Dermis blood vessel endothelial cell (primary cell): ENCODE measurements around the gene PMEPA1. TPM values are rescaled to one million over a fixed set of nuclear protein-coding genes. Genes with fewer than 3 reads are reported as not detected.

Source experiments
- DNase-seq: peaks from one replicate; pipeline ENCODE4 v3.0.0; 2010
- total RNA-seq: library from RNA; depleted of rRNA; stranded (reverse); fragments of >200 nt; gene quantifications from 2 replicates; pipeline ENCODE4 v1.2.3, GENCODE V29; 2014

PMEPA1 gene
- total RNA-seq, 1 donor from 2014 or later: 1.9 TPM

DNA sequence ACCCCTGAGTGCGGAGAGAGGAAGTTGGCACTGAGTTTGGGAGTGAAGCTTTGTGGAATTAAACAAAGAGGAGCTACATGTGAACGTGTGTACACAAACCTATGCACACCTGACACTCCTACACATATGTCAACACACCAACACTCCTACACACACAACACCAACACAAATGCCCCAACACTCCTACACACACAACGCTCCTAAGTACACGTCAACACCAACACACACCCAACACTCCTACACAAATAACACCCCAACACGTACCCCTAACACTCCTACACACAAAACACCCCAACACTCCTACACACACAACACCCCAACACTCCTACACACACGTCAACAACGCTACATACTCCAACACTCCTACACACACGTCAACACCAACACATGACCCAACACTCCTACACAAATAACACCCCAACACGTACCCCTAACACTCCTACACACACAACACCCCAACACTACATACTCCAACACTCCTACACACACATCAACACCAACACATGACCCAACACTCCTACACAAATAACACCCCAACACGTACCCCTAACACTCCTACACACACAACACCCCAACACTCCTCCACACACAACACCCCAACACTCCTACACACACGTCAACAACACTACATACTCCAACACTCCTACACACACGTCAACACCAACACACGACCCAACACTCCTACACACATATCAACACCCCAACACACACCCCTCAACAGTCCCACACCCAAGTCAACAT lies 49.5 kb downstream of the PMEPA1 start:
- no peak for DNase-seq

DNA sequence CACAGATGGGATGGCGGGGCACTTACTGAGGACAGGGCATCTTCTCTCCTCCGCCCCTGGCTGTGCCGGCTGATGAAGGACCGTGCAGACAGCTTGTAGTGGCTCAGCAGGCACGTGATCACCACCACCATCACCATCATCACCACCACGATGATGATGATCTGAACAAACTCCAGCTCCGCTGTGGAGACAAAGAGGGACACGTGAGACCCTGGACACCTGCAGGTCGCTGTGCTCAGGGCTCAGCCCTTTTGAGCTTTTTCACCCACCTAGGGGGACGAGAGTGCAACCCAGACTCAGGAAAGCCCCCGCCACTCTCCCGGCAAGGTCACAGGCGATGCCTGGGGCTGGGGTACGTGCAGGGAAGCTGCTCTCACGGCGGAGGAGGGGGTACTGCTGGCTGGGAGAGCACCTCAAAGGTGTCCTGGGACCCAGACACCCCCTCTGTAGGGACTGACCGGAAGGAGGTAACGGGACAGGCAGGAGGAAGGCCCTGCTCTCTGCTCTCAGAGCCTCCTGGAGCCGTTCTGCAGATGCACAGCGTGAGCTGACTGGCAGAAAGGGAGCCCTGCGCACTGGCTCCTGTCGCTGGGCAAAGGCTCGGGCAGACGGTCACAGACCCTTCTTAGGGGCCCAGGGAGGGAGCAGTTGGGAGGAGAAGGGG lies 50.2 kb downstream of the PMEPA1 start:
- DNase-seq: no peak

DNA sequence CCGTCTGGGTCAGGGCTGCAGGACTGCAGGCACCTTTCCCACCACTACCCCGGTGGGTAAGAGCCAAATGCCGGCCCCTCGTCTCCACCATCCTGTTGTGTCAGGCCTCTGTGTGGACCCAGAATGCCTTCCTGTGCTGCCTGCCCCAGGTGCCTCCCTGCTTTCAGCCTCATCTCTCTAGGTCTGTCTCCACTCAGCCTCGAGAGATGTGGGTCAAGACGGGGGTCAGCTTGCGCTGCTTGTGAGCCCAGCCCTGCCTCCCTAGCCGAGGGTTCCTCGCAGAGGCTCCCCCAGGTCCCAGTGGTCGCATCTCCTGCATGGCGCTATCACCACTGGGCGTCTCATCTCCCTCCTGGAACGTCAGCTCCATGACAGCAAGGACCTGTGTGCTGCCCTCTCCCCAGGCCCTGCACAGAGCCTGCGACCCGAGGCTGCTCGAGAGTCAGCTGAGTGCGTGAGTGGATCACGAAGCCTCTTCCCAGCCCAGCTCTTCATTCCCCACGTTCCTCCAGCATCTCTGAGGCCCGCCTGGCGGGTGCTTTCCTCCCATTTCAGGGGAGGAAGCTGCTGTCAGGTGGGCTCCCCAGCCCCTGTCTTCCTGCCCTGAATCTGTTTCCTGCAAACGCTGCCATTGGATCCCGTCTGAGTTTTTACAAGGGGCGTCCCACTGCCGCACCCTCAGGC lies 50.8 kb downstream of the PMEPA1 start:
- DNase-seq: no peak

DNA sequence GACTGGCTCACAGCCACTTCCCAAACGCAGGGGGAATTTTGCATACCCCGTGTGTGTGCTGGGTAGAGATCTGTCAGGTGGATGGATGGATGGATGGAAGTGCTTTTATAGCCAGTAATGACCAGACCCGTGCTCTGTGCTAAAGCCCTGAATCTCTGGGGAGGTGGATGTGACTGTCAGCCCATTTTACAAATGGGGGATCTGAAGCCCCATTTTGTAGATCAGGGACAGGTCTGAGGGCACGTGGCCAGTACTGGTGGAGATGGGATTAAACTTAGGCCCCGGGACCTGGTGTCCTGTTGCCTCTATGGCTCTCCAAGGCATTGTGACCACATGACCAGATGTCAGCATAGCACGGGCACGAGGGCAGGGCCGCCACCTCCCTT lies 51.4 kb downstream of the PMEPA1 start:
- DNase-seq: no peak

DNA sequence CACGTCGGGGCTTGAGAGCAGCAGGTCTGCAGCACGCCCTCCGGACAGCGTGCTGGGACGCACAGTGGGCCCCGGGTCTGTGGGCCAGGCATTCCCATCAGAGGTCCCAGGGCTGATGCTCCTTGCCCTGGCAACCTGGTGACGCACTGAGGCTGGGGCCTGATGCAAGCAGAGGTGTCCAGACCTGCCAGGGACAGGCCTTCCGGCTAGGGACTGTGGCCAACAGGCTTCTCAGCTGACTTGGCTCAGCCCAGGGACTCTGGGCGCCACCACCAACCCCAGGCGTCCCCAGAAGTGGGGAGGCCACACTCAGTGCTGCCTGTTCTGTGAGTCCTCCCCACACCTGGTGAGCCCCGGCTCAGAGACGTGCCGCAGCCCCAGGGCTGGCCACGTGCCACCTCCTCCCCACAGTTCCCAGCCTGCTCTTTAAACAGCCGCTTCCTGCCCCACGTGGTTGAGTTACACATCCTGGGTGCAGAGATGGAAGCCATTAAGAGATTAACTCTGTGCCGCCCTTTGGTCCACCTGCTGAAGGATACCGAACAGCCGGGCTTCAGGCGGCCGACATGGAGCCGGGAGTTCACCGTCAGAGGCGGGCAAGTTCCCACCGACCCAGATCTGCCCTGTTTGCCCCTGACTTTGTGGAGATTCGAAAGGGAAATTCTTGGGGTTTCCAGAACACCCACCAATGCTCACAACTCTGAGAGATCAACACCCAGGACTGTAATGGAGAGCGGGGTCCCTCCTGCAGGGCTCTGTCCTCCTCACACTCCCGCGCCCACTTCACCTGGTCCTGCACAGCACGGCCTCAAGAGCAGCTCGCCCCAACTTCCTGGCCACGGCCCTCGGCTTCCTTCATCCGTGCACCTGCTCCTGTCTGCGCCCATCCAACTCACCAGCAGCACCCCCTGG lies 52.0 kb downstream of the PMEPA1 start:
- DNase-seq: no peak

DNA sequence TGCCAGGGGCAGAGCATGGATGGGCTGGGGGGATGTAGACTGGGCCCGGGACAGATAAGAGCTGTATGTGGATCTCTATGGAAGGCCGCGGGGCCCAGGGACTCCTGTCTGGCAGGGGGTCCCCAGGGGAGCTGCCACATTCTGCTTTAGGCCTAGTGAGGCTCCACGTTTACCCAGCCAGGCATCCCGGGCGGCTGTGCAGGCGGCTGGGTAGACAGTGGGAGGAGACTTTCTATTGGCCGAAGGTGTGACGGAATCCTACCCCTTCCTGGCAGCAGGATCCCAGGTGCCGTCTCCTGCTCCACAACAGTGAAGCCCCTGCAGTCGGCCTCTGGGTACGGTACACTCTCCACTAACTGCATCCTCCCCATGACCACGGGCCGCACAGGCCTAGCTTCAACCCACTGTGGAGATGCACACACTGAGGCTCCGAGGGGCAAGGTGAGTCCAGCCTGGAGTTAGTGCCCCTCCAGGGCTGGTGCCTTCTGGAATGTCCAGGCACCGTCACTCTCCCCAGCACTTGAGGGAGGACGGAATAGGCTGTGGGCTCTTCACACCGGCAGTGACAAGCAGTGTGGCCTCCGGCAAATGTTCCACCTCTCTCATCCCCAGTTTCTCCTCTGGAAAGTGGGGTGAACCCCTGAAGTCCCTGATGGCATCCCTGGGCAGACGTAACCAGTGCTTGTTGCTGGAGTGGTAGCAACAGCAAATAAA lies 52.8 kb downstream of the PMEPA1 start:
- no peak for DNase-seq

DNA sequence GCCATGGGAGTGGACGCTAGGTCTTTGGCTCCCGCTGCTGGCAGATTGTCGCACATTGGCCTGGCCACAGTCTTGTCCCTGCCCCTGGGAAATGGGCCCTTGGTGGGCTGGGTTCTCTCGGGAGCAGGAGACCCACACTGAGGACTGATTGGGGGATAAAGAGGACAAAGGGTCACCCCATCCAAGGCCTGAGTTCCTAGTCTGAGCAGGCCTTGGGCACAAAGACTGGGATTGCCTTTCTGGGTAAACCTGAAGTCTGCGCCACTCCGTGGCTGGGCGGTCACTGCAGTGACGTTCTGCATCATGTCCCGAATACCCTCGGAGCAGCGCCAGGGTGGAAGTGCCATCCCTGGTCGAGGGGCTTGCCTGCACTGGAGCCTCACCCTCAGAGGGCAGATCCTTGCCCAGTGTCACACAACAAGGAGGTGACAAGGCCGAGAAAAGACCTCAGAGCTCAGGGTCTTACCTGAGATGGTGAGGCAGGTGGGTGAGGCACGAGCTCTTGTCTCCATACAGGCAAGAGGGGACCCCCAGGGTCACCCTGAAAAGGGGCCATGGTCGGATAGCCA lies 53.5 kb downstream of the PMEPA1 start:
- no peak for DNase-seq

DNA sequence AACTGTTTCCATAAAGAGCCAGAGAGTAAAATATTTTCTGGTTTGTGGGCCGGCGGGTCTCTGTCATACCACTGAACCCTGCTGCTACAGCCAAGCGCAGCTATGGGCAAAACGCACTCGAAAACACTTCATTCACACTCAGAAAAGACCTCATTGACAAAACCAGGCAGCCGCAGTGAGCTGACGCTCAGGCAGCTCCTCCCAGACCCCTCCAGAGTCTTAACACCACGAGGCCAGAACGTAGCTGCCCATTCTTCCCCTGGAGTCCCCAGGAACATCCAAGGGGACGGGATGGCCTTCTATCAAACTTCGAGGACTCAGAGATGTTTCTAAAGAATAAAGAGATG lies 54.0 kb downstream of the PMEPA1 start:
- no peak for DNase-seq

DNA sequence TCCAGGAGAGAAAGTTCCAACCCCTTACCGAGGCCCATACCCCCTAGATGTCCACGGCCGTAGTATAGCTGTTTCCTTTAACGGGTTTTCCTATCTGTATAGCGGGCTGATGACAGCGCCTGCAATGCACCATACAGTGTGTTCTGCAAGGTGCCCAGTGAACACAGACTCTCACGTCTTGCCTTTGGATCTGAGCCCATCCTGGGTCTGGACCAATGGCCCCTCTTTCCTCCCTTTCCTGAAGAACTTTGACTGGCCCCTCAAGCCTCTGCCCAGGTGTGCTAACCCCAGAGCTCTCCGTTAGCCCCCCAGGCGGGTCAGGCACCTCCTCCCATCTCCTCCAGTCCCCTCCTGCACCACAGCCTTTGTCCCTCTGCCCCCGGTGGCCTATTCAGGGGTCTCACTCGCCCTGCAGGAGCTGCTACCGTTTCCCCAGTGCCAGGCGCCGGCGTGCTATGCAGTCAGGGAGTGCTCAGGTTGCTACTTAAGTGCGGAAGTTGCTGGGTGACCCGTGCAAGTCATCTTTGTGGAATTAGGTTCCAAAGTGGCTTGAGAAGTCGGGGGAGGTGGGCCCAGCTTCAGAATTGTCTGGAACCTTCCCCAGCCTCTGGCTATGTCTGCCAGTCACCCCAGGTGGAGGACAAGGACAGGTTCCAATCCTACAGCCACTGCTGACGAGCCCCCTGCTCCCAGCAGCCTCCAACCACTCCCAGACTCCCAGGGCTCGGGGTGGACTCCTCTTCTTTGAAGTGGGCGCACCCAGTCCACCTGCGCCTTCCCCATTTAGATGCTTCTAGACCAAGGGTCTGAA lies 54.6 kb downstream of the PMEPA1 start:
- DNase-seq: no peak

DNA sequence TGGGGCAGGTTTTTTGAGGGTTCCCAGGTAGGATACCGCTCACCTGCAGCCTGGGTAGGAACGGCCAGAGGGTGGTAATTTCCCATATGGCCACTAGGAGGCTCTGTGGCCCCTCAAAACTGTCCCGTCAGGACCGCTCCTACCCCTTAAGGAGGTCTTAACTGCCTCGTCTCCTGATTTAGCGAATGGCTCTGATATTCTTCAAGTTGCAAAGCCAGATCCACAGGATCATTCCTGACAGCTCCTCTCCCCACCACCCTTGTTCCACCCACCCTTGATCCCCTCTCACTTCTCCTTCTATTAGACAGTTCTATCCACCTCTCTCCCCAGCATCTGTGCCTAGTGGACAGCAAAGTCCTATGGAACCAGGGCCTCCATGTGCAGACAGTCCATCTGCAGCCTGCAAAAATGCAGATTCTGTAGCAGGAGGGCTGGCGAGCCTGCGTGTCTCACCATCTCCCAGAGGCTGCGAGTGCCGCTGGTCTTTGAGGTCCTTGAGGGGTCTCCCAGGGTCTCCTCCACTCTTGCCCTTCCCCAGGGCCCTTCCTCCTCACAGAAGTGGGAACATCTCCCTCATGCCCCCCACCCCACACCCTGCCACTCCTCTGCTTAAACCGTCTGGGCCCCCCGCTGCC lies 55.3 kb downstream of the PMEPA1 start:
- DNase-seq: peak; percentile 79

DNA sequence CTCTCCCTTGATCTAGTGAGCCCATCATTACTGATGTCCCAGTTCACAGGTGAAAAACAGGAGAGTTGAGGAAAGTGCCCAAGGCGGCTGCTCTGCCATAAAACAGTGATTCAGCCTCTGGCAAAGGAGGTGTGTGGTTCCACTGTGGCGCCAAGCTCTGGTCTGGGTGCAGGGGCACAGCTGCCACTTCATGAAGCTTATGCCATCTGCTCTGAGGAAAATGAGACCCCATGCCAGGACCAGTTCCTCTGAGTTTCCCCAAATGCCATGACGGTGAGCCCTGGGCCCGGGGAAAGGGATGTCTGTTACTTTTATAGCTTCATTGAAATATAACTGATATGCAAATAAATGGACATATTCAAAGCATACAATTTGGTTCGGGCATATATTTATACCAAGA lies 55.9 kb downstream of the PMEPA1 start:
- no peak for DNase-seq

DNA sequence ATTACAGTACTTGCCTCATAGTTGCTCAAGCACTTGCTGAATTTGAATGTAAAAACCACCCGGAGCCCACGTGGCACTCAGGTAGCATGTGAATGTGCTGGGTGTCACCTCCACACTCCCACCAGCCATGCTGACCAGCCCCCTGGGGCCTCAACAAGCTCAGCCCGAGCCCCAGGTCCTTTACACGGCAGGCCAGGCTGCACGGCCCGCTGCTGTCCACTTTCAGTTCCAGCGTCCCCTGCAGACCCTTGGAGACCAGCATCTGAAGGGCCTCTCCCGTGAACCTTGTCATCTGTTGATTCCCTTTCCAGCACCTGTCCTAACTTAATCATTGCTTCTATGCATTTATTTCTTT lies 56.3 kb downstream of the PMEPA1 start:
- no peak for DNase-seq

DNA sequence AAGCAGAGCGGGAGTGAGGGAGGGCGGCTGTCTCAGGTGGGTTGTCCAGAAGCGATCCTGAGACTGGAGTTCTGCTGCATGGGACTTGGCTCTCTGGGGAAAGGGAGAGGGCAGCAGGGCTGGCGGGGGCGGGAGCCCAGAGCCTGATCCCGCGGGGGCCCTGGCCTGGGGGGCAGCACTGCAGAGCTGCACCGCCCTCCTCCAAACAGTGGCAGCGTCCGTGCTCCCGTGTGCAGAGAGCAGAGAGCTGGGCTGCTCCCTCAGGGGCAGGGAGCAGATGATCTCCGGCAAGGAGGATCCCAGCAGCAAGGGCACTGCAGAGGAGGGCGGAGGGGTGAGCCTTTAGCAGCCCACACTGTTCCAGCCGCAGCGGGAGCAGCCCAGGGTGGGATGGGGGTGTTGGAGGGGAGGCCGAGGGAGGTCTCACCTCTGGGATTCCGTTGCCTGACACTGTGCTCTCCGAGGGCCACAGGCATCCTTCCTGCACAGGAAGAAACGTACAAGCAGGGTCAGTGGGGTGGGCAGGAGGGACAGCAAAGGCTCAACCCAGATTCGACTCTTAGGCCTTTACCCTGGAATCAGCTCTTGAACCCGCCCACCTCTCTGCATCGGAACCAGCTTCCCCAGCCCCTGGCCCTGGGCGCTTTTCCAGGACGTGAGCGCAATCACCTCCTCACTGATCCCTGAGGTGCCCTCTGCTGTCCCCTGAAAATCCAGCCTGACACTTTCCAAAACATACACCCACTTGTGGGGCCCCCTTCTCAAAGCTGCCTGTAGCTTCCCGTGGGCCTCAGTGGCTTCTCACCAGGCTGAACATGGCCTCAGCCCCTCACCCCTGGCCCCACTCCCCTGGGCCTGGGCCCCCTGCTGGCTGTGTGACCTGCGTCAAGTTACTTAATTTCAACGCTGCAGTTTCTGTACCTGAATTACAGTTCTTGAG lies 56.9 kb downstream of the PMEPA1 start:
- DNase-seq: no peak

DNA sequence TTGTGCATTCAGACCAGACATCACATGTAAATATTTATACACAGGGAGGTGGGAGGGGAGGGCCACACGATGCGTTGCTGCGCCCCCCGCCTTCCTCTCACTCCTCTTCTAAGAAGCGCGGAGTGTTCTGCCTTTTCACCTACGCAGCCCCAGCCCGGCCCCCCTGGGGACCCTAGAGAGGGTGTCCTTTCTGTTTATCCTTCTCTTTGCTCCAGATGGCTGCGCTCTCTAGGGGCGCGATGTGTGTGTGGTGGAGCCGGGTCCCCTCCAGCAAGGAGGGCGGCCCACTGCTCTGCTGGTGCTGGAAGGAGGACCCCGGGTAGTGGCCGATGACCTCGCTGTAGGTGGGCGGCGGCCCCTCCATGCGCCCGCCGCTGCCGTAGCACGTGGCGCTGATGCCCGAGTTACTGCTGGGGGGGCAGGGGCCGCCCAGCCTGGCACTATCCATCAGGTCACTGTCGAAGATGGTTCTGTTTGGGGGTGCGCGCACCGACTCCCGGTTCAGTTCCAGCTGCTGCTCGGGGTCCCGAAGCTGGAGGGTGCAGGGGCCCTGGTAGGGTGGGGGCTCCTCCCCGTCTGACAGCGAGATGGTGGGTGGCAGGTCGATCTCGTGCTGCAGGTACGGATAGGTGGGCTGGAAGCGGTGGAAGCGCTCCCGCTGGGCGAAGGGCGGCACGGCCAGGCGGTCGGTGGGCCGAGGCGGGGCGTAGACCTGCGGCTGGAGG lies 57.8 kb downstream of the PMEPA1 start:
- DNase-seq: no peak

DNA sequence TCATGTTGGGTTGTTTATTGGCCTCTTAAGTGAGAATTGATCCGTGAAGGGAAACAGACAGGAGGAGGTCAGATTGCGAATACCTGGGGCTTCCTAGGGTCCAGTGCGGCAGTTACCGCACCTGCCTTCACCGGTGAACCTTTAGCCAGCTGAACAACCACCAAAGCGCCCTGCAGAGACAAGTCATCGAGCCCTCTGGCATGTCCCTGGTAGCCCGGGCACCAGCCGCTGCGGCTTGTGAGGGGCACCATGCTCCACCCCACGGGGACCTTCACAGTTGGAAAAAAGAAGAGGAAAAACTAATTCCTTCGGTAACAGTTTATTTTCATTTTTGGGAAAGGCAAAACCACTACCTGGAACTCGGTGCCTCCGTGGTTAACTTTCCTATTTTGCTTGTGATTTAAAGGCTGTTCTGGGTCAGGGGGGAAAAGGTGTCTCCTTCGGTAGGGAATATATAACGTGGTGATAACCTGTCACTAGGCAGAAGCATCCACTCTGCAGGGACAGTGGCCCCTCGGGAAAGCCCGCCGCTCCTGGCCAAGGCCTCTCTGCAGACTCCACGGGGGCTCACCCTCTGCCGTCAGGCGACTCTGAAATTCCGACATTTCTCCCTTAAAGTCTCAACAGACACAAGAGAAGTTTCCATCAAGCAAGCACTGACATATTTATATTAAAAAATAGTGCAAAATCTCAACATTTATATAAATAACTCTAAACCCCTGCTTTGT lies 58.9 kb downstream of the PMEPA1 start:
- DNase-seq: no peak

DNA sequence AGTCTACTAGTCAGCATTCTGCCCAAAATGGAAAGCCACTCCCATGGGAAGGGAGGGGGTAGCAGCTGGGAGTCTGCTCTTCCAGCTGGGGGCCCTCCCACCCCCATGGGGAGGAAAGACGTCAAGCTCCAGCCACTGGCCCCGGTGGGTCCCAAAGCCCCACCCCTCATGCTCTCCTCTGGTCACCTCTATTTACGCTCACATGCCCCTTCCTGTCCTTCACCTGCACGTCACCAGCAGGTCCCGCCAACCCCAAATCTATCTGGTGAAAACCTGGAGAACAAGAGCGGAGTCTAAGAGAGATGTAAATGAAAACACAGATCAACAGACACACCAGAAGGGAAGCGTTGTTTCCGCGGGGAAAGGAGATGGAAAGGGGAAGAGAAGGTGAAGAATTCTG lies 59.5 kb downstream of the PMEPA1 start:
- DNase-seq: no peak

DNA sequence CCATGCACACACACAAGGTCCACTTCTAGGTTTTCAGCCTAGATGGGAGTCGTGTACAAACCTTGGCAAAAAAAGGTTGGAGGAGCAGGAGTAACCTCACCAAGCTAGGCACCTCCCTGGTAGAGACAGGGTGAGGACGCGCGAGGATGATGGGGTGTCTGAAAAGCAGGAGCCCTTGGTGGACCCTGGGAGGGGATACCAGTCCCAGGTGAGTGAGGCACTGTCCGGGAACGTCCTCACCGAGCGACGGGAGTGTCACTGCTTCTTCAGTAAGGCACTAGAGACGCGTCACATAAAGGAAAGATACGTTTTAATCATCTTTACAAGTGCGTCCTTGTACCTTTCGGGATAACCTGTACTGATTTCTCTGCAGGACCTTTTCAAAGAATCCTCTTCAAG lies 60.2 kb downstream of the PMEPA1 start:
- no peak for DNase-seq
